ENCODE results near the gene SCFD2. TPM values are rescaled to one million over a fixed set of nuclear protein-coding genes. Genes with fewer than 3 reads are reported as not detected.

The SCFD2 gene
- total and polyA plus RNA-seq, 2 of the 8 experiments (the other 6 are each of a cell fraction or from before 2014, with no cell fraction given), result 6.2 to 10.2 TPM

GRCh38 chr4:53199356-53199755 is 166.5 kb downstream of the SCFD2 start:
- H2AFZ ChIP-seq (ENCODE audit: low read length), result no peak overlapping the region
- H3K14ac ChIP-seq (ENCODE audit: insufficient read length), result no peak overlapping the region
- no peaks in the 10 kb centered on the region for H3K79me1 ChIP-seq (ENCODE audit: low read depth, low read length)
- no peaks in the 10 kb centered on the region for H3K79me2 ChIP-seq (ENCODE audit: control insufficient read depth in 1 of 2, insufficient read depth in 2 of 2, low read length in 2 of 2)
- no peak overlapping the region for H3K18ac ChIP-seq (ENCODE audit: extremely low read depth, low read length)
- H4K20me1 ChIP-seq (replicated peaks in 1 of 2; ENCODE audit: control insufficient read depth in 1 of 2, insufficient read depth in 2 of 2, low read length in 2 of 2), result no peaks in the 10 kb centered on the region
- H3K4me2 ChIP-seq (ENCODE audit: insufficient read depth in 1 of 2, low read depth in 2 of 2, low read length in 2 of 2), result no peak overlapping the region
- WGBS, 2 experiments (ENCODE audit: extremely low coverage in 1 of 2, insufficient coverage in 1 of 2, insufficient read length in 1 of 2, insufficient replicate concordance in 2 of 2, low coverage in 1 of 2, low lambda C conversion rate in 2 of 2, missing lambda C conversion rate in 1 of 2), result 79% methylated on average over 1 of the region's 1 CpG; no CpG with 5 or more reads in 1 of the 2 experiments
- no peak overlapping the region for H4K8ac ChIP-seq (ENCODE audit: extremely low read depth, insufficient read depth, low read length)
- no peaks in the 10 kb centered on the region for H3K9me3 ChIP-seq (ENCODE audit: insufficient read depth in 2 of 2, low read depth in 1 of 2, low read length in 1 of 2)
- no peak for FAIRE-seq
- no peak overlapping the region for H2AK5ac ChIP-seq (ENCODE audit: low read depth, low read length)
- no peak overlapping the region for H2BK12ac ChIP-seq (ENCODE audit: low read depth, low read length)
- ChIA-PET POLR2A (ENCODE audit: partially characterized antibody) (interaction anchor here (0.6 kb wide), 1 partner anchor 375 kb away, joined by 3 read pairs; no protein-coding TSS in a partner anchor), CTCF (ENCODE audit: partially characterized antibody) (interaction anchor here (0.6 to 1.6 kb wide), 6 partner anchors 22 to 1035 kb away, joined by 3 to 5 read pairs (median 3); no protein-coding TSS in a partner anchor)
- H3K9ac ChIP-seq (replicated peaks in 1 of 4; ENCODE audit: extremely low read depth in 1 of 4, low read depth in 3 of 4, low read length in 3 of 4), result no peak overlapping the region
- no peaks in the 10 kb centered on the region; the same call in 1 of the 2 replicates for H3K23me2 ChIP-seq (ENCODE audit: low read depth, low read length)
- no peak overlapping the region for H3K27ac ChIP-seq (ENCODE audit: low read depth, low read length)
- no peak overlapping the region for H4K91ac ChIP-seq (replicated peaks; ENCODE audit: insufficient read length, low read length)
- H2BK5ac ChIP-seq (ENCODE audit: low read depth, low read length), result no peak overlapping the region
- no peak overlapping the region for H2BK120ac ChIP-seq (replicated peaks; ENCODE audit: low read depth, low read length)
- H3K4ac ChIP-seq (replicated peaks; ENCODE audit: insufficient read length, low read depth, low read length), result no peak overlapping the region
- H2BK20ac ChIP-seq (ENCODE audit: low read length), result no peak overlapping the region
- no peaks in the 10 kb centered on the region for H3K36me3 ChIP-seq (ENCODE audit: control insufficient read depth in 2 of 4, insufficient read depth in 4 of 4, low read length in 3 of 4)
- no peak overlapping the region for H3K23ac ChIP-seq (ENCODE audit: insufficient read length)
- no peak overlapping the region for H3K4me3 ChIP-seq (ENCODE audit: extremely low read depth in 1 of 4, insufficient read depth in 2 of 4, low read depth in 3 of 4, low read length in 4 of 4)
- H3K56ac ChIP-seq (replicated peaks; ENCODE audit: insufficient read length, low read depth, low read length), result no peak overlapping the region
- DNase-seq (ENCODE audit: low read depth in 1 of 2, low spot score in 2 of 2), result no peak
- H3K27me3 ChIP-seq (replicated peaks in 1 of 4; ENCODE audit: control insufficient read depth in 3 of 4, extremely low read depth in 1 of 4, insufficient read depth in 3 of 4, low read length in 3 of 4), result no peaks in the 10 kb centered on the region
- no peak overlapping the region for H2BK15ac ChIP-seq (ENCODE audit: low read length)
- H3K4me1 ChIP-seq (replicated peaks in 1 of 4; ENCODE audit: control insufficient read depth in 3 of 4, insufficient read depth in 4 of 4, low read length in 3 of 4), result no peaks in the 10 kb centered on the region
- H4K5ac ChIP-seq (ENCODE audit: insufficient read length, low read depth, low read length), result no peak overlapping the region
- no peak for TF ChIP-seq CTBP2 (IDR thresholded peaks at IDR 0.05; ENCODE audit: borderline replicate concordance, insufficient read depth, insufficient read length, low read length)
- TF ChIP-seq E2F6 (IDR thresholded peaks at IDR 0.05), result no peak
- TF ChIP-seq ZNF274 (IDR thresholded peaks at IDR 0.05; ENCODE audit: borderline replicate concordance, extremely low read depth, low read length), result no peak
- no peak for TF ChIP-seq KDM5A (IDR thresholded peaks at IDR 0.05; ENCODE audit: low read length)
- TF ChIP-seq SIRT6 (IDR thresholded peaks at IDR 0.05; ENCODE audit: low read length), result no peak
- no peak for TF ChIP-seq SUZ12 (IDR thresholded peaks at IDR 0.05; ENCODE audit: low read length)
- TF ChIP-seq JUN (IDR thresholded peaks at IDR 0.05; ENCODE audit: low read depth, low read length), result no peak
- TF ChIP-seq SIN3A (conservative IDR thresholded peaks at IDR 0.05 in 1 of 2, IDR thresholded peaks at IDR 0.05 in 1 of 2; ENCODE audit: low read depth in 1 of 2, low read length in 2 of 2), result no peak
- no peak for TF ChIP-seq SP2 (IDR thresholded peaks at IDR 0.05; ENCODE audit: low read length)

Data from H1 (cell line).